Measurements from ENCODE around the gene CACNG5.
A peak's percentile ranks its signal among the peaks of the same experiment; 100 is the strongest.
"Not testable (repeated sequence)": the region's sequence is repeated elsewhere in the genome, so short reads cannot be mapped to it uniquely, and the experiment has no call there.

CACNG5 gene

GRCh38 chr17:66897141-66897540 lies 62.2 kb downstream of the CACNG5 start:
- no peak for DNase-seq (ENCODE audit: extremely low read depth, insufficient read length)
- Histone ChIP-seq H3K27me3 (replicated peaks; ENCODE audit: control insufficient read depth, insufficient read depth, low read length) (peaks cover 4% of the 10 kb centered on the region; the same call in 1 of the 2 replicates), H3K4me3 (replicated peaks; ENCODE audit: low read depth, low read length) (no peak overlapping the region), H3K36me3 (ENCODE audit: control insufficient read depth, insufficient read depth, low read length) (no peaks in the 10 kb centered on the region)
- TF ChIP-seq CTCF (IDR thresholded peaks at IDR 0.05; ENCODE audit: insufficient read depth, low read length, poor library complexity, severe bottlenecking) = no peak

- Histone ChIP-seq H3K4me3 (replicated peaks; ENCODE audit: low read depth, low read length) (no peak overlapping the region), H3K27me3 (replicated peaks; ENCODE audit: control insufficient read depth, insufficient read depth, low read length) (peaks cover 4% of the 10 kb centered on the region; the same call in 1 of the 2 replicates), H3K36me3 (ENCODE audit: control insufficient read depth, insufficient read depth, low read length) (no peaks in the 10 kb centered on the region)
- no peak for TF ChIP-seq CTCF (IDR thresholded peaks at IDR 0.05; ENCODE audit: insufficient read depth, low read length, poor library complexity, severe bottlenecking)
- no peak for DNase-seq (ENCODE audit: extremely low read depth, insufficient read length)
Measured at GRCh38 chr17:66898536-66898935, 63.6 kb downstream of the CACNG5 start.

GRCh38 chr17:66900126-66901010 lies 65.5 kb downstream of the CACNG5 start:
- Histone ChIP-seq H3K36me3 (ENCODE audit: control insufficient read depth, insufficient read depth, low read length) (no peaks in the 10 kb centered on the region), H3K4me3 (replicated peaks; ENCODE audit: low read depth, low read length) (no peak overlapping the region), H3K27me3 (replicated peaks; ENCODE audit: control insufficient read depth, insufficient read depth, low read length) (peaks cover 2% of the 10 kb centered on the region; the same call in 1 of the 2 replicates)
- TF ChIP-seq CTCF (IDR thresholded peaks at IDR 0.05; ENCODE audit: insufficient read depth, low read length, poor library complexity, severe bottlenecking) = peak; percentile 30
- DNase-seq (ENCODE audit: extremely low read depth, insufficient read length) = no peak

- H3K27me3 ChIP-seq (replicated peaks; ENCODE audit: control insufficient read depth, insufficient read depth, low read length); H3K4me3 ChIP-seq (replicated peaks; ENCODE audit: low read depth, low read length); DNase-seq (ENCODE audit: extremely low read depth, insufficient read length); H3K36me3 ChIP-seq (ENCODE audit: control insufficient read depth, insufficient read depth, low read length): not testable (repeated sequence)
Measured at GRCh38 chr17:66903296-66903695, 68.4 kb downstream of the CACNG5 start.

GRCh38 chr17:66903781-66904180 lies 68.9 kb downstream of the CACNG5 start:
- H3K36me3 ChIP-seq (ENCODE audit: control insufficient read depth, insufficient read depth, low read length) = no peaks in the 10 kb centered on the region
- no peak overlapping the region for H3K4me3 ChIP-seq (replicated peaks; ENCODE audit: low read depth, low read length)
- no peak for TF ChIP-seq CTCF (IDR thresholded peaks at IDR 0.05; ENCODE audit: insufficient read depth, low read length, poor library complexity, severe bottlenecking)
- H3K27me3 ChIP-seq (replicated peaks; ENCODE audit: control insufficient read depth, insufficient read depth, low read length) = peaks cover 2% of the 10 kb centered on the region; the same call in 1 of the 2 replicates
- no peak for DNase-seq (ENCODE audit: extremely low read depth, insufficient read length)

GRCh38 chr17:66904760-66905624 lies 70.1 kb downstream of the CACNG5 start:
- no peaks in the 10 kb centered on the region for H3K36me3 ChIP-seq (ENCODE audit: control insufficient read depth, insufficient read depth, low read length)
- no peak for TF ChIP-seq CTCF (IDR thresholded peaks at IDR 0.05; ENCODE audit: insufficient read depth, low read length, poor library complexity, severe bottlenecking)
- no peaks in the 10 kb centered on the region; the same call in 1 of the 2 replicates for H3K27me3 ChIP-seq (replicated peaks; ENCODE audit: control insufficient read depth, insufficient read depth, low read length)
- H3K4me3 ChIP-seq (replicated peaks; ENCODE audit: low read depth, low read length) = no peak overlapping the region
- DNase-seq (ENCODE audit: extremely low read depth, insufficient read length) = no peak

Measured in GM06990 (cell line).